Erythroblast (primary cell): ENCODE data around the gene GSK3A.
"Not testable (repeated sequence)": the region's sequence is repeated elsewhere in the genome, so short reads cannot be mapped to it uniquely, and the experiment has no call there.

Source experiments
- DNase-seq, 2 experiments: peaks; one replicate each; lab custom pipeline; 2025; lab: John Stamatoyannopoulos, UW
- GATA1 ChIP-seq: IDR thresholded peaks from 2 replicates; pipeline ENCODE4 v1.6.1; 2011; ENCODE audit warnings: low read depth, mild to moderate bottlenecking, control low read depth, low read length, moderate library complexity
- POLR2A ChIP-seq: IDR thresholded peaks from 2 replicates; pipeline ENCODE4 v1.6.1; 2011; ENCODE audit warnings: mild to moderate bottlenecking, low read length

The GSK3A gene

DNA sequence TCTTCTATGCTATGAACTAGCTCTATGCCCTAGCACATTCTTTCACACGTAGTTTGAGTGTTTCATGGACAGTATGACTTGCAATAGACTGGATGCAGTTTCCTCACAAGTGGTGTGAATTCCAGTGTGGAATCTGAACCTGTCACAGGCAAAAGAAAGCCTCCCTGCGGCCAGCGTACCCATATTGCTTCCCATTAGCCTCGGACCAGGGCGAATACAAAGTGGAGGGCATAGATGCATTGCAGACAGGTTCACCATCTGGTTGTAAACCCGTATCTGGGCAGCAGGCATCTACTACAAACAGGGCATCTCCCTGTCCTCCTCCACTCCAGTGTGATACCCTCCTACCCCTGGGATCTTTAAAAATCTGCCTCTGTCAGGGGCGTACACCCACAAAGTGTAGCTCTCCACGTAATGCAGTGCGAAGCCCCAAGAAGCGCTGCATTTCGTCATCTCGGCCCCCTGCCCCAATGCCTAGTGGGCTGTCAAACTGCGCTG is 25.3 kb upstream of the GSK3A start:
- TF ChIP-seq GATA1 (no peak), POLR2A (no peak)
- no peak for DNase-seq

DNA sequence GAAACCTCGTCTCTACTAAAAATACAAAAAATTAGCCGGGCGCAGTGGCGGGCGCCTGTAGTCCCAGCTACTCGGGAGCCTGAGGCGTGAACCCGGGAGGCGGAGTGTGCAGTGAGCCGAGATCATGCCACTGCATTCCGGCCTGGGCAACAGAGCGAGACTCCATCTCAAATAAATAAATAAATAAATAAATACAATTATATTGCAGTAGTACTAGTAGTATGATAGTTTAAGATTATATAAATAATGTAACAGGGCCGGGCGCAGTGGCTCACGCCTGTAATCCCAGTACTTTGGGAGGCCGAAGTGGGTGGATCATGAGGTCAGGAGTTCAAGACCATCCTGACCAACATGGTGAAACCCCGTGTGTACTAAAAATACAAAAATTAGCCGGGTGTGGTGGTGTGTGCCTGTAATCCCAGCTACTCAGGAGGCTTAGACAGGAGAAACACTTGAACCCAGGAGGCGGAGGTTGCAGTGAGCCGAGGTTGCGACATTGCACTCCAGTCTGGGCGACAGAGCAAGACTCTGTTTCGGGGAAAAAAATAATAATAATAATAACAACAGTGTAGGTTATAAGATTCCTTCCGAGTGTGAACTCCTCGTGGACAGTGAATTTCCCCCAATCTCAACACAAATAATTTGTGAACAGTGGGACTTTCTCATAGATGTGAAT is 24.7 kb upstream of the GSK3A start:
- not testable (repeated sequence) for DNase-seq

DNA sequence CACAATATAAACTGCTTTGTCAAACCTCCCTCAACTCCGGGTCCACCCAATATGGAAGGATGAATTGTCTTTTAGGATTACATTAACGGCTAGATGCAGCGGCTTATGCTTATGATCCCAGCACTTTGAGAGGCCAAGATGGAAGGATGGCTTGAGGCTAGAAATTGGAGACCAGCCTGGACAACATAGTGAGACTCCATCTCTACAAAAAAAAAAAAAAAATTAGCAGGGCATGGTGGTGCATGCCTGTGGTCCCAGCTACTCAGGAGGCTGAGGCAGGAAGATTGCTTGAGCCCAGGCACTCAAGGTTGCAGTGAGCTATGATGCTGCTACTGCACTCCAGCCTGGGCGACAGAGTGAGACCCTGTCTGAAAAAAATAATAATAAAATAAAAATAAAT is 23.7 kb upstream of the GSK3A start:
- not testable (repeated sequence) for DNase-seq

DNA sequence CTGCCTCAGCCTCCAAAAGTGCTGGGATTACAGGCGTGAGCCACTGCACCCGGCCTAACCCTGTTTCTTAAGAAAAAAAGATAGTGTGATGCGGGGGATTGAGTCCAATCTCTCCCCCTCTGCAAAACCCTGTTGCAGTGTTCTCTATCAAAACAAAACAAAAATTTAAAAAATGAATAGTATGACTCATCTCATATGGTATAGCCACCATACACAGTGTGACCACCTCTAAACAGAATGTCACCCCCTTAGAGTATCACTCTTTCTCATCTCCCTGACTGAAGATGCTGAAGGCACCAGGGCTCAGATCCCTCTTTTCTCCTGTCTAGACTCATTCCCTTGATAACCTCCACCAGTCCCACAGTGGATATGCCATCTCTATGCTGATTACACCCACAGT is 19.4 kb upstream of the GSK3A start:
- DNase-seq = no peak
- TF ChIP-seq POLR2A (no peak), GATA1 (no peak)

DNA sequence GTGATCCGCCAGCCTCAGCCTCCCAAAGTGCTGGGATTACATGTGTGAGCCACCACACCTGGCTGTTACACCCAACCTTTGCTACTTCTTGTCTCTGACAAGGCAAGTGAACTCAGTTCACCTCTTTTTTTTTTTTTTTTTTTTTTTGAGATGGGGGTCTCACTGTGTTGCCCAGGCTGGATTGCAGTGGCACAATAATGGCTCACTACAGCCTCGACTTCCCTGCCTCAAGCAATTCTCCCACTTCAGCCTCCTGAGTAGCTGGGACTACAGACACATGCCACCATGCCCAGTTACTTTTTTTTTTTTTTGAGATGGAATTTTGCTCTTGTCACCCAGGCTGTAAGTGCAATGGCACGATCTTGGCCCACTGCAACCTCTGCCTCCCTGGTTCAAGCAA is 15.4 kb upstream of the GSK3A start:
- not testable (repeated sequence) for DNase-seq

GRCh38 chr19:42255766-42256745 is 13.7 kb upstream of the GSK3A start:
- no peak for DNase-seq
- TF ChIP-seq GATA1 (no peak), POLR2A (no peak)

DNA sequence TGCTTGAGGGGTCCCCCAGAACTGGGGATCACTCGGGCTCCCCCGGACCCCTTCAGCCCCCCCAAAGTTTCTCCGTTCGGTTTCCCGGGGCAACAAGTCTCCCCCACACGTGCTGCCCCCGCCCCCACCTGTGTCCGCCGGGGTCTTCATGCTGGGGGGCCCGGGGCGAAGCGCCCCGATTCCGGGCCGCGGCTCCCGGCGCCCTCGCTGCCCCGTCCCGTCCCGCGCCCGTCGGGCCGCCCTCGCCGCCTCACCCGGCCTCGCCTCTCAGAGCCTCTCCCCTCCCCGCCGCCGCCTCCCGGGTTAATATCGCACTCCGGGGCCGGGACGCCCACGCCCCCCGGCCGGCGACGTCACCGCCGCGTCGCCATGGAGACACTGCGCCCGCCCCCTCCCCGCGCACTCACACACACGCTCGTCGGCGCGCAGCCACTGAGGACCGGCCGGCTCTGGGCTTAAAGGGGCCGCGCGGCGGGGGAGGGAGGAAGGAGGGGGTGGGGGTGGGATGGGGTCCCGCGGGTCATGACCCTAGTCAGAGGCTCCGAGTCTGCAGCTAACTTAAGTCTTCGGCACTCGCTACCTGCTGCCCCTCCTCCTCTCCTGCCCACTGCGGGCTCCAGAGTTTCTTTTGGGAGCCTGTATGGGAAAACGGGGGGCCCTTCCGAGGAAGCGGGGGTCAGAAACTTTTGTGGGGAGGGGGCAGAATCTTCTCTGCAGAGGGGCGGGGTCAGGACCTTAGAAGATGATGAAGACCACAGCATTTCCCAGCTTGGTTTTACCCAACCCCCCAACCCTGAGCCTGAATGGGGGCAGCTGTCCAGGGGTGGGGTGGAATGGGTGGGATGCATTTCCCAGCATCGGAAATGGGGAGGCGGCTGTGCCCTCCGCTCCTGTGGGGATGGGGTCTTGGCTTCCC is 12.7 kb upstream of the GSK3A start, which contains the start of gene ERF:
ERF (minus strand) TSS at position 279 of the 916 bp plus-strand sequence; CDS start at position 150, 129 bp downstream.
- DNase-seq = peak; percentile 94 to 98
- TF ChIP-seq GATA1 = no peak
- TF ChIP-seq POLR2A = peak; percentile 74

DNA sequence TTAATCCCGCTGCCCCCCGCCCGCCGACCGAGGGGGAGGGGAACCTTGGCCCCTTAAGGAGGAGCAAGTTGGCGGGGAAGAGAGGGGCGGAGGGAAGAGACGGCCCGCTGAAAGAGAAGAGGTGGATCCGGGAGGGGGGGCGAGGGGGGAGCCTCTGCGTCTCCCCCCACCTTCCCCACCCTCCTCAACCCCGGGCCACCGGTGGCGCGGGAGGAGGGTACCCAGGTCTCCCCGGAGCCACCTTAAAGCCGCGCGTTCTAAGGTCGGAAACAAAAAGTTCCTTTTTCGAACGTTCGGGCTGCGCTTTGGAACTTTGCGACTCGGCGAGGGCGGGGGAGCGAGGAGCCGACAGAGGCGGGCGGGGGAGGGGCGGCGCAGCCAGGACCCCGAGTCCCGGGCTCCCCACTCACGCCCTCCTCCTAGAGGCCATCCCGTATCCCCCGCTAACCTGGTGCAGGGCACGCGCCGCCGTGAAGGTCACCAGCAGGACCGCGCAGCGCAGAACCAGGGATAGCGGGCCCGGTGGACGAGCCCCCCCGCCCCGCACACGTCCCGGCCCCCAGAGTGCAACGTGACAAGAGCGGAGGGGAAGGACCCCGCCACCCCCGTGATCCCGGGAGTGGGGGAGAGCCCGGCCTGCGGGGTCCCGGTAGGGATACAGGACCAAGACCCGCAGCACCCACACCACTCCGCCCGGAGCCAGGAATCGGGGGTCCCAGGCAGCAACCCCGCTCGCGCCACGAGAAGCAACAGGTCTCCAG is 11.9 kb upstream of the GSK3A start:
- TF ChIP-seq GATA1 (no peak), POLR2A (no peak)
- peak; percentile 75 to 77 for DNase-seq

- no peak for TF ChIP-seq GATA1
- no peak for TF ChIP-seq POLR2A
- peak; percentile 64 to 72 for DNase-seq
Measured at GRCh38 chr19:42253245-42254088, 11.1 kb upstream of the GSK3A start.

DNA sequence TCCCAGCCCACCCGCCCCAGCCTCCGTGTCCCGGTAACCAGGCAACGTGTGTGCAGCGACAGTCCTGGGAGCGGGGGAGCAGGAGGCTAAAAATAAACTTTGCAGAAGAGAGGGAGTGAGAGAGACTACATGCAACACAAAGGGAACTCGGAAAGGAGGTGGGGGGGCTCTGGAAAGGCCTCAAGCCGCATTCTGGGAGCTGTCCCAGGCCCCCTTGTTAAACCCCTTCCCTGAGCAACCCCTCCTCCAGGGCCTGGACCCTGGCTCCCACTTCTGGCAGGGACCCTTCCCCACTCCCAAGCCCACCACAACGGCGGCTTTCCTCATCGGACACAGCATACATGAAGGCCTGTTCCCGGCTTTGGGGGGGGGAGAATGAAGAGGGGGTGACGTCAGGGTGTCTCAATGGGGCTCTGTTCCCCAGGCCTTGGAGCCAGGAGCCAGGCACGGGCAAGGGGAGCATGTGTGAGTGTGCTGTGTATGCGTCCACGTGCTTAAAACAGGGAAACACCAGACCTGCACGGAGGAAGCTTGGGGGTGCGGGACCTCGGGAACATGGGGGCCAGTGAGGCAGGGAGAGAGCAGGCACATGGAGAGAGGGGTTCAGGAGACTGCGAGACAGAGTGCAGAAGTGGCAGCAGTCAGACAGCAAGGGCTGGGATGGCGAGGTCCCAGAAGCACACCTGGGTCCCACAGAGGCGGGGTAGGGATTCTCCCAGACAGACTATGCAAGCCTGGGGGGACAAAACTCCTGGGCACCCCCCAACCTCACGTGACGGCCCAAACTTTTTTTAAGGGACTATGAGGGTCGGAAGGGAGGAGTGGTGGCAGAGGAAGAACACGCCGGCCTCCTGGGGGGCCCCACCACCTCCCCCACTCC is 10.2 kb upstream of the GSK3A start:
- DNase-seq = peak; percentile 37 to 54

More for the DNA sequence above, 10.2 kb upstream of the GSK3A start:
- TF ChIP-seq GATA1 (no peak), POLR2A (no peak)
